Measurements from ENCODE around the gene R3HDML. TPM values are rescaled to one million over a fixed set of nuclear protein-coding genes. Genes with fewer than 3 reads are reported as not detected.
A peak's percentile ranks its signal among the peaks of the same experiment; 100 is the strongest.

The R3HDML gene
- total RNA-seq, 2 donors from 2014 or later = not detected

- H3K36me3 ChIP-seq (replicated peaks in 1 of 2; ENCODE audit: insufficient read depth in 1 of 2, low read depth in 2 of 2) = no peaks in the 10 kb centered on the region
- WGBS, 2 donors = 81 to 89% methylated on average over 4 of the region's 4 CpGs
Measured at GRCh38 chr20:44328428-44328827, 8.4 kb upstream of the R3HDML start.

GRCh38 chr20:44331201-44331600 is 5.6 kb upstream of the R3HDML start:
- H3K27me3 ChIP-seq = no peaks in the 10 kb centered on the region
- H3K27ac ChIP-seq = no peak overlapping the region
- no peak overlapping the region for H3K4me3 ChIP-seq
- no peaks in the 10 kb centered on the region for H3K9me3 ChIP-seq
- 88 to 91% methylated on average over 2 of the region's 2 CpGs for WGBS, 2 donors
- intact Hi-C loops (cut with DNase I) = no loop called here
- DNase-seq (no peak), ATAC-seq (no peak)
- TF ChIP-seq POLR2A (IDR thresholded peaks at IDR 0.05) (no peak), CTCF (IDR thresholded peaks at IDR 0.05) (no peak)
- H3K36me3 ChIP-seq (replicated peaks in 1 of 2; ENCODE audit: insufficient read depth in 1 of 2, low read depth in 2 of 2) = no peaks in the 10 kb centered on the region
- peaks cover 11% of the 10 kb centered on the region for H3K4me1 ChIP-seq

More at GRCh38 chr20:44328428-44328827, 8.4 kb upstream of the R3HDML start:
- Histone ChIP-seq H3K4me3 (no peak overlapping the region), H3K4me1 (peaks cover 8% of the 10 kb centered on the region), H3K9me3 (no peaks in the 10 kb centered on the region), H3K27ac (no peak overlapping the region), H3K27me3 (no peaks in the 10 kb centered on the region)
- TF ChIP-seq POLR2A (IDR thresholded peaks at IDR 0.05) = no peak
- no peak for TF ChIP-seq CTCF (IDR thresholded peaks at IDR 0.05)
- intact Hi-C loops (cut with DNase I) = no loop called here
- ATAC-seq (no peak), DNase-seq (no peak)

GRCh38 chr20:44334306-44334705 is 2.5 kb upstream of the R3HDML start:
- H3K27me3 ChIP-seq = no peaks in the 10 kb centered on the region
- no peak for ATAC-seq
- H3K4me3 ChIP-seq = no peak overlapping the region
- peak in 2 of 4 donors; percentile 30 to 57 for DNase-seq
- no peaks in the 10 kb centered on the region for H3K9me3 ChIP-seq
- WGBS, 2 donors = 30% methylated on average over 5 to 7 of the region's 8 CpGs
- intact Hi-C loops (cut with DNase I) = no loop called here
- peaks cover 3% of the 10 kb centered on the region for H3K4me1 ChIP-seq
- H3K36me3 ChIP-seq (replicated peaks in 1 of 2; ENCODE audit: insufficient read depth in 1 of 2, low read depth in 2 of 2) = no peaks in the 10 kb centered on the region
- H3K27ac ChIP-seq = no peak overlapping the region
- TF ChIP-seq POLR2A (IDR thresholded peaks at IDR 0.05) (no peak), CTCF (IDR thresholded peaks at IDR 0.05) (no peak)

- H3K4me3 ChIP-seq = no peak overlapping the region
- H3K27me3 ChIP-seq = no peaks in the 10 kb centered on the region
- WGBS, 2 donors = 62 to 66% methylated on average over 4 of the region's 4 CpGs
- ATAC-seq (no peak), DNase-seq (no peak)
- no peaks in the 10 kb centered on the region for H3K36me3 ChIP-seq (replicated peaks in 1 of 2; ENCODE audit: insufficient read depth in 1 of 2, low read depth in 2 of 2)
- H3K27ac ChIP-seq = no peak overlapping the region
- intact Hi-C loops (cut with DNase I) = no loop called here
- TF ChIP-seq CTCF (IDR thresholded peaks at IDR 0.05) (no peak), POLR2A (IDR thresholded peaks at IDR 0.05) (no peak)
- peaks cover 3% of the 10 kb centered on the region for H3K4me1 ChIP-seq
- no peaks in the 10 kb centered on the region for H3K9me3 ChIP-seq
Measured at GRCh38 chr20:44334709-44335108, 2.1 kb upstream of the R3HDML start.

GRCh38 chr20:44335675-44336074 is 1.2 kb upstream of the R3HDML start:
- intact Hi-C loops (cut with DNase I) = no loop called here

More at GRCh38 chr20:44335675-44336074, 1.2 kb upstream of the R3HDML start:
- H3K9me3 ChIP-seq = no peaks in the 10 kb centered on the region
- H3K27me3 ChIP-seq = no peaks in the 10 kb centered on the region
- H3K4me1 ChIP-seq = peaks cover 3% of the 10 kb centered on the region
- TF ChIP-seq POLR2A (IDR thresholded peaks at IDR 0.05) = no peak
- TF ChIP-seq CTCF (IDR thresholded peaks at IDR 0.05) = no peak
- no peak overlapping the region for H3K4me3 ChIP-seq
- no peak overlapping the region for H3K27ac ChIP-seq
- H3K36me3 ChIP-seq (replicated peaks in 1 of 2; ENCODE audit: insufficient read depth in 1 of 2, low read depth in 2 of 2) = no peaks in the 10 kb centered on the region
- 90 to 92% methylated on average over 2 of the region's 2 CpGs for WGBS, 2 donors
- no peak for DNase-seq
- no peak for ATAC-seq
